A375 (cell line): ENCODE results near the gene CRYGB. TPM values are rescaled to one million over a fixed set of nuclear protein-coding genes. Genes with fewer than 3 reads are reported as not detected.

ENCODE experiments used
- total RNA-seq: library from RNA; depleted of rRNA; stranded (reverse); fragments of >200 nt; shearing (Covaris generic); gene quantifications from 2 replicates; pipeline ENCODE4 v1.2.3, GENCODE V29; 2014; rRNA removed

CRYGB gene
- not detected in 2 replicates for total RNA-seq

GRCh38 chr2:208146006-208146405 is at the start of gene CRYGB:
CRYGB (minus strand) TSS chr2:208146158; CDS start chr2:208146120, 38 bp downstream.

GRCh38 chr2:208189810-208190503 is 44.0 kb upstream of the CRYGB start, which contains the start of gene C2orf80:
C2orf80 (minus strand) TSS chr2:208190030; CDS start chr2:208186986, 3,044 bp downstream.

GRCh38 chr2:208163489-208163888 is 17.5 kb upstream of the CRYGB start, which contains the start of gene CRYGA:
CRYGA (minus strand) TSS chr2:208163589; CDS start chr2:208163556, 33 bp downstream.

GRCh38 chr2:208129744-208130711 is 15.9 kb downstream of the CRYGB start, which contains the start of gene CRYGC:
CRYGC (minus strand) TSS chr2:208129828; CDS start chr2:208129792, 36 bp downstream.

GRCh38 chr2:208124013-208124715 is 21.8 kb downstream of the CRYGB start, which contains the start of gene CRYGD:
CRYGD (minus strand) TSS chr2:208124524; CDS start chr2:208124473, 51 bp downstream.

Other genes with a start within 250 kb of the CRYGB start
- gene PLEKHM3, start 120.6 kb downstream of the CRYGB start, total RNA-seq = 4.0 and 5.8 TPM in 2 replicates
- not detected in 2 replicates for gene CRYGD, start 21.6 kb downstream of the CRYGB start, total RNA-seq
- gene CRYGC, start 16.3 kb downstream of the CRYGB start, total RNA-seq = not detected in 2 replicates
- not detected in 2 replicates for gene CRYGA, start 17.4 kb upstream of the CRYGB start, total RNA-seq
- gene C2orf80, start 43.9 kb upstream of the CRYGB start, total RNA-seq = not detected in 2 replicates
- gene IDH1, start 108.9 kb upstream of the CRYGB start, total RNA-seq = 45.0 and 45.1 TPM in 2 replicates
- gene PIKFYVE, start 120.1 kb upstream of the CRYGB start, total RNA-seq = 16.6 and 17.1 TPM in 2 replicates